PC-9 (cell line): ENCODE results near the gene TBX5. TPM values are rescaled to one million over a fixed set of nuclear protein-coding genes. Genes with fewer than 3 reads are reported as not detected.

Source experiments
- BruUV-seq: library from RNA; stranded (reverse); fragments of 400-500 nt; replicated peaks from 2 replicates; lab custom pipeline; 2021; lab: Mats Ljungman, UMichigan
- CTCF ChIA-PET: fragments of 300-600 bp; sonication (Branson Sonifier 250); formaldehyde crosslinking; loops from one replicate; lab custom pipeline; 2022; ENCODE audit warnings: antibody characterized with exemption; lab: Charles Lee
- POLR2A ChIA-PET: fragments of 300-600 bp; sonication (Branson Sonifier 250); formaldehyde crosslinking; loops from one replicate; lab custom pipeline; 2022; ENCODE audit warnings: antibody characterized with exemption; ENCODE audit not compliant: unreplicated experiment; lab: Charles Lee
- DNase-seq, 2 experiments: peaks; one replicate each; pipeline versions ENCODE4 v3.0.0 to v3.0.0-alpha.2; 2015 to 2022; ENCODE audit warnings: mixed read lengths in 1 of 2
- H2AFZ ChIP-seq: fragments of 200-600 bp; sonication (generic); 2 replicates; pipeline ENCODE4 v1.8.1; 2017; ENCODE audit warnings: antibody characterized with exemption
- H3F3A ChIP-seq: fragments of 200-600 bp; sonication (generic); 2 replicates; pipeline ENCODE4 v1.8.1; 2017; ENCODE audit warnings: antibody characterized with exemption, mild to moderate bottlenecking, low read depth; ENCODE audit not compliant: insufficient read depth
- H3K27ac ChIP-seq: fragments of 200-600 bp; sonication (generic); 2 replicates; pipeline ENCODE4 v1.6.1; 2016; ENCODE audit warnings: mixed run types
- H3K27me3 ChIP-seq: fragments of 200-600 bp; sonication (generic); 2 replicates; pipeline ENCODE4 v1.6.1; 2016; ENCODE audit warnings: low read depth, mixed run types; ENCODE audit not compliant: insufficient read depth
- H3K36me3 ChIP-seq: fragments of 200-600 bp; sonication (generic); 2 replicates; pipeline ENCODE4 v1.6.1; 2016; ENCODE audit warnings: low read depth, mixed run types
- H3K4me1 ChIP-seq: fragments of 200-600 bp; sonication (generic); replicated peaks from 2 replicates; pipeline ENCODE4 v1.6.1; 2016; ENCODE audit warnings: mixed run types; ENCODE audit not compliant: insufficient read depth
- H3K4me2 ChIP-seq: fragments of 200-600 bp; sonication (generic); 2 replicates; pipeline ENCODE4 v1.6.1; 2017; ENCODE audit warnings: mixed run types
- H3K4me3 ChIP-seq: fragments of 200-600 bp; sonication (generic); 2 replicates; pipeline ENCODE4 v1.6.1; 2016; ENCODE audit warnings: mixed run types
- H3K79me2 ChIP-seq: fragments of 200-600 bp; sonication (generic); 2 replicates; pipeline ENCODE4 v1.6.1; 2017; ENCODE audit warnings: low read depth, mixed run types
- H3K9me2 ChIP-seq: fragments of 200-600 bp; sonication (generic); 2 replicates; pipeline ENCODE4 v1.8.1; 2017; ENCODE audit warnings: mild to moderate bottlenecking; ENCODE audit not compliant: insufficient read depth
- H3K9me3 ChIP-seq: fragments of 200-600 bp; sonication (generic); 2 replicates; pipeline ENCODE4 v1.8.1; 2016; ENCODE audit warnings: low read depth; ENCODE audit not compliant: insufficient read depth
- H4K20me1 ChIP-seq: fragments of 200-600 bp; sonication (generic); 2 replicates; pipeline ENCODE4 v1.8.1; 2017; ENCODE audit not compliant: insufficient read depth
- EZH2 ChIP-seq: fragments of 200-600 bp; sonication (generic); IDR thresholded peaks from 2 replicates; pipeline ENCODE4 v1.8.0; 2017; ENCODE audit warnings: antibody characterized with exemption, low read depth
- intact Hi-C: fragments of 100-400 bp; cut with micrococcal nuclease; formaldehyde crosslinking; loops from one replicate; pipeline ENCODE4 v1.10.0; 2022; ENCODE audit not compliant: unreplicated experiment
- total RNA-seq: library from RNA; stranded (reverse); gene quantifications from 2 replicates; pipeline ENCODE4 v1.2.3, GENCODE V29; 2021
- TF ChIP-seq, protein P1 (sequence below): fragments of 200-600 bp; sonication (generic); conservative IDR thresholded peaks from 2 replicates; pipeline ENCODE4 v1.6.1; 2017; ENCODE audit warnings: mixed run types, antibody characterized with exemption, mild to moderate bottlenecking, moderate library complexity

The TBX5 gene
- total RNA-seq, 1 experiment from 2014 or later: not detected

DNA sequence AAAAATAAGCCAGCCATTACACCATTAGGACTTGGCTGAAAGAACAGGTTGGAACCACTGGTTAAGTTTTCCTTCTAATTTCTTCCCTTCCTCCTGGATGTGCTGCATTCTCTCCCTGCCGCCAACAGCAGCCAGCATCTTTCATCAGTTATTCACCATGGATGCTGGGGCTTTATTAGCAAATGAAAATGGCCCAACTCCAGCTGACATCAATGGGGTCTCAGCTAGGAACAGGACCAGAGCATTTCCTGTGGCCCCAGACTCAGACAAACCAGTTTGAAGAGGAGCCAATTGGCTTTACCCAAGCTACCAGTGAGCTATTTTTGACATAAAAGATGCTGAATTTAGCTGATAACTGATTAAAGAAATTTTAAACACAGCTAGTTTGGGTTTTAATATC, 26.0 kb upstream of the TBX5 start:
- H3K9me2 ChIP-seq: no peaks in the 10 kb centered on the region
- TF ChIP-seq EZH2: no peak
- TF ChIP-seq, protein P1, sequence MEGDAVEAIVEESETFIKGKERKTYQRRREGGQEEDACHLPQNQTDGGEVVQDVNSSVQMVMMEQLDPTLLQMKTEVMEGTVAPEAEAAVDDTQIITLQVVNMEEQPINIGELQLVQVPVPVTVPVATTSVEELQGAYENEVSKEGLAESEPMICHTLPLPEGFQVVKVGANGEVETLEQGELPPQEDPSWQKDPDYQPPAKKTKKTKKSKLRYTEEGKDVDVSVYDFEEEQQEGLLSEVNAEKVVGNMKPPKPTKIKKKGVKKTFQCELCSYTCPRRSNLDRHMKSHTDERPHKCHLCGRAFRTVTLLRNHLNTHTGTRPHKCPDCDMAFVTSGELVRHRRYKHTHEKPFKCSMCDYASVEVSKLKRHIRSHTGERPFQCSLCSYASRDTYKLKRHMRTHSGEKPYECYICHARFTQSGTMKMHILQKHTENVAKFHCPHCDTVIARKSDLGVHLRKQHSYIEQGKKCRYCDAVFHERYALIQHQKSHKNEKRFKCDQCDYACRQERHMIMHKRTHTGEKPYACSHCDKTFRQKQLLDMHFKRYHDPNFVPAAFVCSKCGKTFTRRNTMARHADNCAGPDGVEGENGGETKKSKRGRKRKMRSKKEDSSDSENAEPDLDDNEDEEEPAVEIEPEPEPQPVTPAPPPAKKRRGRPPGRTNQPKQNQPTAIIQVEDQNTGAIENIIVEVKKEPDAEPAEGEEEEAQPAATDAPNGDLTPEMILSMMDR: no peak
- no peak overlapping the region for H3K4me2 ChIP-seq

DNA sequence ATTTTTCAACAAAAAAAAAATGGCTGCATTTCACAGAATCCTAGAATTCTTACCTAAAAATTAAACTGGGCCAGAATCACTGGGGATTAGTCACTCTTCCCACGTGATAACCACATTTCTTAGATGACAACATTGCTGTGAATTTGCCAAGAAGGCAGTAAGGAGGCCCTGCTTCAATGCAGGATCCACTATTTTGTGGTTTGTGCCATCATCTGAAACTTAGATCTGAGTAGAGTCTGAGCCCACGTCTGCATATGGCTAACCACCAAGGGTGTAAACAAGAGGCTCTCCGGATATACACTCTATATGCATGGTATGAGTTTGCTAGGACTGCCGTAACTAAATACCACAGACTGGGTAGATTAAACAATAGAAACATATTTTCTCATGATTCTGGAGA, 24.4 kb upstream of the TBX5 start:
- ChIA-PET POLR2A (no interaction called here), CTCF (no interaction called here)
- H3F3A ChIP-seq: no peaks in the 10 kb centered on the region
- DNase-seq: no peak
- H3K27me3 ChIP-seq: peaks cover 21% of the 10 kb centered on the region
- H3K4me1 ChIP-seq: no peaks in the 10 kb centered on the region
- no peaks in the 10 kb centered on the region for H4K20me1 ChIP-seq
- H3K4me3 ChIP-seq: no peak overlapping the region
- H3K36me3 ChIP-seq: no peaks in the 10 kb centered on the region
- BruUV-seq: no TSS peak
- no peaks in the 10 kb centered on the region for H3K9me2 ChIP-seq
- no peaks in the 10 kb centered on the region for H3K79me2 ChIP-seq
- no peak for TF ChIP-seq EZH2
- TF ChIP-seq, protein P1: no peak
- no peak overlapping the region for H3K27ac ChIP-seq
- H2AFZ ChIP-seq: no peak overlapping the region
- H3K4me2 ChIP-seq: no peak overlapping the region
- intact Hi-C loops: no loop called here
- H3K9me3 ChIP-seq: no peaks in the 10 kb centered on the region

More for the DNA sequence above, 26.0 kb upstream of the TBX5 start:
- Histone ChIP-seq H3K27ac (no peak overlapping the region), H4K20me1 (no peaks in the 10 kb centered on the region), H3K27me3 (peaks cover 19% of the 10 kb centered on the region), H3K4me1 (no peaks in the 10 kb centered on the region), H3K79me2 (no peaks in the 10 kb centered on the region), H3F3A (no peaks in the 10 kb centered on the region), H3K4me3 (no peak overlapping the region), H3K9me3 (no peaks in the 10 kb centered on the region), H2AFZ (no peak overlapping the region), H3K36me3 (no peaks in the 10 kb centered on the region)
- no TSS peak for BruUV-seq
- POLR2A ChIA-PET: no interaction called here
- CTCF ChIA-PET: no interaction called here
- intact Hi-C loops: no loop called here
- DNase-seq: no peak

DNA sequence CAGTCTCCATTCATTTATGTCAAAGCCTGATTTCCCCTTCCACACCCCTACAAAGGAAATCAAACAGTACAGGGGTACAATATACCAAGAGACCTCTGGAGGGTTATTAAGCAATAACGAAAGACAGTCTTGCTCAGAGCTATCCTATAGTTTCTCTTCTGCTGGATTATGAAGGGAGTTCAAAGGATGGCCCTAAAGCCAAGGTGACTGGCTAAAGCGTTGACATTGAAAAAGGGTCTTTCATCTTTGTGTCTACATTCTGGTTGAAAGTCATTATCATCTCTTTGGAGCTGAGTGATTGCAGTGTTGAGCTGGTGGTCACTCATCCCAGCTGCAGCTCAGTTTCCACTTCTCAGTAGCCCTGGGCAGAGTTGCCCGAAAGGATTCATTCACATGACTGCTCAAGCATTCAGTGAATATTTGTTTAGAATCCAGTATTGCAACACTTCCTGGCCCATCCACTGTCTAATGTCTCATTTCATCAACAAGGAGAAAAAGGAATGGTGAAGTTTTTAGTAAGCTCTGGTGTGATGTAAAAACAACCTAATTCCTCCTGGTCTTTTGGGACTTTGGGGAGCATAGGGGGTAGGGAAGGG, 19.2 kb upstream of the TBX5 start:
- Histone ChIP-seq H3K79me2 (no peaks in the 10 kb centered on the region), H3K4me2 (no peak overlapping the region), H4K20me1 (no peaks in the 10 kb centered on the region), H3K36me3 (no peaks in the 10 kb centered on the region), H3K4me1 (no peaks in the 10 kb centered on the region), H3K4me3 (no peak overlapping the region), H3F3A (no peaks in the 10 kb centered on the region), H3K9me2 (no peaks in the 10 kb centered on the region), H3K9me3 (no peaks in the 10 kb centered on the region), H2AFZ (no peak overlapping the region), H3K27me3 (peaks cover 26% of the 10 kb centered on the region), H3K27ac (no peak overlapping the region)
- no peak for DNase-seq
- intact Hi-C loops: no loop called here
- ChIA-PET CTCF (no interaction called here), POLR2A (no interaction called here)
- TF ChIP-seq EZH2: no peak
- TF ChIP-seq, protein P1: no peak
- no TSS peak for BruUV-seq
